HL-60/S4 treated with phorbol 12-myristate 13-acetate at 8.2 ng/mL for 4 days and 3 days (cell line): Measurements from ENCODE around the gene MRPS15.

ENCODE experiments used
- in situ Hi-C: fragments of 300-500 bp; cut with MboI; formaldehyde crosslinking; loops from 2 replicates; pipeline ENCODE4 v1.15.0; 2022; ENCODE audit warnings: low sequenced_read_pairs

The MRPS15 gene

DNA sequence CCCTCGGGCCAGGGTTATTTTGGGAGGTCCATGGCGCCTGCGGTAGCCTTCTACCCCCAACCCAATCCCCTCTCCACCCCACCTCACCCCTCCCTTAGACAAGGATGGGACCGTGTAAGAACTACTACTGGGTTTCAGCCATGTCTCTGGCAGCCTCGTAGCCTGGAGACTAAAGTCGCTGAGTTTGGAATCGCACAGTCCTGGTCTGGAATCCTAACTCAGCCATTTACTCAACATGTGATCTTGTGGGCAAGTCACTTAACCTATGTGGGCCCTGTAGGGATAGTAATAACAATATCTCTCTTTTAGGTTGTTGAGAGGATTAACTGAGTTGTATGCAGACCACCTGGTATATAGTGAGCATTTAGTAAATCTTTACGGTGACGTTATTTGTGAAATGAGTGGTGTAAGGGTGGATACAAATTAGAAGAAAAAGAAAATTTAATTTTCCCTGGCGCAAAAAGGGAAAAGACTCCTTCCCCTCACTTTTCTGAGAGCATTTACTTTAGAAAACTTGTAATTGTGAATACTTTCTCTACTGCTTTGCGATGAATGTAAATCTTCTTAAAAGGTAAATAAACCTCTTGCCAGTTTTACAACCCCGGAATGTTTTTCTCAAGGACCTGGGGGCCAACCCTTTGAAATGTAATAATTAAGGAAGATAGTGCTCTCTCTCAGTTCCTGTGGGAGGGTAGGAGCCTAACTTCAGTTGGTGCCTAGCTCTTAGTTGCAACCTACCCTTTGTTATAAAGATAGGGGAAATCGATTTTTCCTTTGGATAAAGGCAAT lies 615 bp upstream of the MRPS15 start:
- in situ Hi-C loops, result no loop called here

DNA sequence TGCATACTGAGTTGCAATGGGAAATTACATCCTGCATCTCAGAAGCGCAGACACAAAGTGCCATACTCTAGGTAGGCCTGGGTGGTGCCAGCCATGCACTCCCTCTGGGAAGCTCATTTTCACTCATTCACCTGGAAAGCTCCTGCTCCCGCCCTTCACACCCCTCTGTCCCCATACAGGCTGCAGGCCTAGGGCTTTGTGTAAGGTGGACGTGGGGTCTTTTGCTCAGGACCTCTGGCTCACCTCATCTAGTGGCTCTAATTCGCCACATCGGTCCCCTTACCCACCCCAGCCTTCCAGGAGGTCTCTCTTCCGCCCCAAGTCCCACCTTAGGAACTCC lies 751 bp downstream of the MRPS15 start:
- in situ Hi-C loops, result no loop called here

DNA sequence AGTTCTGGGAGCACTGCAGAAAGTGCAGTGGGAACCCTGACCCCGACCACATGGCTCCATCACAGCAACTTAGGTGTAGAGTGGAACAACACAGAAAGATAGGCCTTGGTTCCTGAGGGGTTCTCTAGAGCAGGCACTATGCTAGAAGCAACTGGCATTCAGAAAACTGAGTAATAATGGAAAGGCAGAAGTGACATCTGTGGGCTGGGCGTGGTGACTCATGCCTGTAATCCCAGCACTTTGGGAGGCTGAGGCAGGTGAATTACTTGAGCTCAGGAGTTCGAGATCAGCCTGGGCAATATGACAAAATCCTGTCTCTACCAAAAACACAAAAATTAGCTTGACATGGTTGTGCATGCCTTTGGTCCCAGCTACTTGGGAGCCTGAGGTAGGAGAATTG lies 5.3 kb downstream of the MRPS15 start:
- in situ Hi-C loops, result no loop called here

DNA sequence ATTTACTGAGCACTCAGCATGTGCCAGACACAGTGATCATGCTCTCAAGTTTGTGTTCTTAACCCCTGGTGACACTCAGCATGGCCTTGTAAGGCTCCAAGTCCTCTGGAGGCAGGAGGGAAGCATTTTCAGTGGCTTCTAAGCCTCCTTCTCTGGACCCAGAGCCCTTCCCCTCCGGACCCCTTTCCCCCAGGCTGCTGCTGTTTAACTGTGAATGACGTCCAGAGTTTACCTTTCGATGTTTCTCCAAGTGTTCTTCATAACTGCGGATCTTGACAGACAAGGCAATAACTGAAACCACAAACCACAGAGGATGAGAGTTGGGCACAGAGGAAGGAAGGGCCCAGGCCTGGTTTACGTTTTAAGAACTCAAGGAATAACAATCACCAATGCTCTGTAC lies 6.5 kb downstream of the MRPS15 start:
- in situ Hi-C loops, result no loop called here

DNA sequence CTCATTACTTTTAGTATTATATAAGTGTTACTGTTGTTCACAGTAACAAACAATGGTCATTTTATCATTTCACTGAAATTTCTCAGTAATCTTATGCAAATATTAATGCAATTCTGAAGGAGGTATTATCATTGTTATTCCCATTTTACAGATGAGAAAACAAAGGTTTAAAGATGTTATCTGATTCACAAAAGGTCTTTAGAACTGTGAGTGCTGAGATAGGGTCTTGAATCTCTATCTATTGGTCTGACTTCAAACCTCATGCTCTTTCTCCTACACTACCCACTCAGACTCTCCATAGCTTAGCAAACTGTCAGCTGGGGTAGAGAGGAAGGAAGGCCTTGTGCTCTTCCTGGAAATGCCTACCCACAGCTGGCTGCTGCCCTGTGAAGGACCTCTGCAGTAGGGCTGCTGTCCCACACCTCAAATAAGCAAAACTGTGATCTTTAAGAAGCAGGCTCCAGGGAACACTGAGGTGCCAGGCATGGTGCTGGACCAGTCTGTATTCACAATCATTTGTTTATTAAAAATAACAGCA lies 7.7 kb downstream of the MRPS15 start:
- in situ Hi-C loops, result no loop called here

DNA sequence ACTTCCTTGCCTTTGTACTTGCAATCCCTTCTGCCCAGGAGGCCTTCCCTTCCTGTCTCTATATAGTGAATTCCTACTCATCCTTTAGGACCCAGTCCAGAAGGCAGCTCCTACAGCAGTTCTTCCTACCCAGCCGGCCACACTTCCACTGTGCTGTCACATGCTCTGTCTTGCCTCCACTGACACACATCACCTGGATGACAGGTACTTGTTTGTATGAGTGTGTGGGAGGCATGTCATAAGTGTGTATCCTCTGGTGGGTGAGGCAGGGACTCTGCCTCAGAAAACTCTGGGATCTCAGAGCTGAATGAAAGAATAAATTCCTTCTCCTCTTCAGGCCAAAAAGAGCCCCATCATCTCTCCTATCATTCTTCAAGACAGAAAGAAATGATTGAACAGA lies 8.8 kb downstream of the MRPS15 start:
- in situ Hi-C loops, result no loop called here

DNA sequence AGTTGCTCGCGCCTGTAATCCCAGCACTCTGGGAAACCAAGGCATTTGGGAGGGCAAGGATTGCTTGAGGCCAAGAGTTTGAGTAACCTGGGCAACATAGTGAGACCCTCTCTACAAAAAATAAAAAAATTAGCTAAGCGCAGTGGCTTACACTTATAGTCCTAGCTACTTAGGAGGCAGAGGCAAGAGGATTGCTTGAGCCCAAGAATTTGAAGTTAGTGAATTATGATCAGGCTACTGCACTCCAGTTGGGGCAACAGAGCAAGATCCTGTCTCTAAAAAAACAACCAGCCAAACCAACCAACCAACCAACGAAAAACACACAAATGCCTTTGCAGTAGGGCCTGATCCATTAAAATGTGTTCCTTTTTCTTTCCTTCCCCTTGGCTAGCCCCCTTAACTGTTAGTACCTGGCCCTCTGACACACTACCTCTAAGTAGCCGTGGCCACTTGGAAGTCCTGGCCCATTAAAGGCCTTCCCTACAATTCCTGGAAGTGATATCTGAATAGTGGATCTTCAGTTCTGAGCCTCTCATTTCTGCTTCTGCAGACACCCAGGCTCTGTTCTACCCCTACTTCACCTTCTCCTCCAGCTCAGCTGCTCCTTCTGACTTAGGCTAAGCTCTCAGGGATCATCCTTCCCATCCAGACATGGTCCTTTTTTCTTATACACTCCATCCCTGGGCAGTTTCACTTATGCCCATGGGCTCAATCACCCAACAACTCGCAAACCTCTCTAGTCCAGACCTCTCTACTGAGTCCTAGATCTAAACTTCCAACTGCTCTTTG lies 10.4 kb downstream of the MRPS15 start:
- in situ Hi-C loops, result no loop called here

DNA sequence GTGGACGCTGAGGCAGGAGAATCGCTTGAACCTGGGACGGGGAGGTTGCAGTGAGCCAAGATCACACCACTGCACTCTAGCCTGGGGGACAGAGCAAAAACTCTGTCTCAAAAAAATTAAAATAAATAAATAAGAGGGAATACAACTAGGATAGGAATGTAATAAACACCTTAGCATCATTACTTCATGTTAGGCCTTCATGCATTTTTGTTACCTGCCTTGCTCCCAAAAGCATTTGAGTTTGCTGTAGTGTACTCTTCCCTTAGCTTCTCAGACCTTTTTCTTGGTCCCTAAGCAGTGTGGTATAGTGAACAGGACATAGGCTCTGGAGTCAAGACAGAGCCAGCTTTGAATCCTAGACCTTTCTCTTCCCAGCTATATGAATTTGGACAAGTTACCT lies 11.1 kb downstream of the MRPS15 start:
- in situ Hi-C loops, result no loop called here

DNA sequence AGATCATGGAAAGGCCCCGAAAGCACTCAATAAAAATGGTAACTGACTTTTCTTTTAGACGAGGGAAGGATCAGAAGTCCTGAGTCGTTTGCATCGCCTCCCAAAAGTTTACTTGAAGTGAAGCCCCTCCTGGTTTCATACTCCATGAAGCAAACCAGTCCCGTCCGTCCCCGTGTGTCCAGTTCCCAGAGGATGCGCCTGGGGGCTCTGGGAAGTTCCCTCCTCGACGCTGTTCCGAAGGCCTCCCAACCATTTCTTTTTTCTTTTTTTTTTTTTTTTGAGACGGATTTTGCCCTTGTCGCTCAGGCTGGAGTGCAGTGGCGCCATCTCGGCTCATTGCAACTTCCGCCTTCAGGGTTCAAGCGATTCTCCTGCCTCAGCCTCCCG lies 13.3 kb downstream of the MRPS15 start:
- in situ Hi-C loops, result no loop called here

DNA sequence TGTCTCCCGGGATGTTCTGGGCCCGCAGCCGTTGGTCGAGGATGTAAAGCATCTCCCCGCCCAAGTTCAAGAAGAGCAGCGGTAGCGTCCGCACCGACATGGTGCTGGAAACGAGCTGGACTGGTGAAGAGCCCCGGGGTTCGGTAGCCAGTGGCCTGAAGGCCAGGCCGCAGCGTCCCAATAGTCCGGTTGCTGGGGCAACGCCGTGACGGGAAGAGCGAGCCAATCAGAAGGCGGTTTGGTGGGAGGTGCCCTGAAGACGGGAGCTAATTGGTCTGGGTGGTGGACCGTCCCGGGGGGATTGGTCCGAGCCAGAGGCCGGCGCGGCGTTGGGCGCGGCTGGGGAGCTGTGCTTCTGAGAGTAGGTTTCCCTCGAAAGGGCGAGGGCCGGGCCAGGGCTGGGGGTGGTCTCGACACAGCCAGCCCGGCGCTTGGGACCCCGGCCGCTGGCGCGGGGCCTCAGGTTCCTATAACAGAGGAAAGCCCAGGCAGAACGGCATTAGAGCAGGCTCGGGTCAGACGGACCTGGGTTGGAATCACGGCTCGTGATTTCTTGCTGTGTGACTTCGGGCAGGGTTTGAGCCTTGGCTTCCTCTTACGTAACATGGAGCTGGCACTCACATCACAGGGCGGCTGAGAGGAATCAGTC lies 13.8 kb downstream of the MRPS15 start, which contains the start of gene OSCP1:
Gene OSCP1 (minus strand): TSS at position 182 of the 649 bp plus-strand sequence. CDS start 82 bp downstream, at position 100.
- in situ Hi-C loops, result no loop called here

DNA sequence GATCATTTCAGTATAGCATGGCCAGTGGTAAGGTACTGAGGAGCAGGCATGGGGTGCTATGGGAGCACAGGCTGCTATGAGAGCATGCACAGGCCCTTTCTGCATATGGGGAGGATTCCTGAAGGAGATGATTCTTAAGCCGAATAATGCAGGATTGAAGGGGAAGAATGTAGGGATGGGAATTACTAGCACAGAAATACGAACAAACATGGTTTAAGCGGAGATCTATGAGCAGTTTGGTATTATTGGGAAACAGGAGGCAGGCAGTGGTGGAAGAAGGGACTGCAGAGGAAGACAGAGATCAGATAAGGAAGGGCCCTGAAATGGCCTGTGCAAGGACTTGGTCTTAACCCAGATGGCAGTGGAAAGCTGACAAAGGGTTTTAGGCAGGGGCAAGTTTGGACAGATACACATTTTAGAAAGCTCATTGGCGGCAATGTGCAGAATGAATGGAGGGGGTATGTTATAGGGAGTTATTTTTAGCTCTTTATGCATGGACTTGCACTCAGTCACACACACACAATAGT lies 15.6 kb downstream of the MRPS15 start:
- in situ Hi-C loops, result no loop called here

DNA sequence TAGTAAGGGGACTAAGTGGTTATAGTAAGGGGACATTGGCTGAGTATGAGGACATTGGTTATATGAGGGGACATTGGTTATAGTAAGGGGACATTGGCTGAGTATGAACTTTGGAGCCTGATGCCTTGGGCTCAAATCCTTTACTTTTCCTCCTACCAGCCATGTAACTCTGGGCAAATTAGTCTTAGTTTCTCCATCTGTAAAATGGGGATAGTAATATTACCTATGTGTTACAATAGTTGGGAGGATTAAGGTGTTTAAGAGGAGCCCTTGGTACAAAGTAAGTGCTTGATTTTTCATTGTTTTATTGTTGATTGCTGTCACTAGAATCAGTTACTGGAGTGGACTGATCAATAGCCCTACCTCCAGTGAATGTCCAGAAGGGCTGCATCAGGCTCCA lies 16.7 kb downstream of the MRPS15 start:
- in situ Hi-C loops, result no loop called here

DNA sequence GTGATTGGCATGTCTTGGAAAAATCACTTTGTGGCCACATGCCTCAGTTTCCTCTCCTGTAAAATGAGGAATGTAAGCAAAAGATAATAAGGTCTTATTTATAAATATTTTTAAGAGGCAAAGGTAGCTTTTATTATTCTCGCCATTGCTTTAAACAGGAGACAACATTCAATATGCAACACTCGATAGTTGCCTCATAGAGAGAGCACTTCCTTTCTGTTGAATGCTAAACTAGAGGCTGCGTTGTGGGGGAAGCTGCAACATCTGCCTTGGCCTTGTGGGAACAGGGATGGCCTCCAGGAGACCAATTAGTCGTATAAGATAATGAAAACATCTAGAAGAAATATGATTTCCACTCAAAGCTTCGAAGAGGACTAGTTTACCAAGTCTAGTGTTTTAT lies 17.4 kb downstream of the MRPS15 start:
- in situ Hi-C loops, result no loop called here

DNA sequence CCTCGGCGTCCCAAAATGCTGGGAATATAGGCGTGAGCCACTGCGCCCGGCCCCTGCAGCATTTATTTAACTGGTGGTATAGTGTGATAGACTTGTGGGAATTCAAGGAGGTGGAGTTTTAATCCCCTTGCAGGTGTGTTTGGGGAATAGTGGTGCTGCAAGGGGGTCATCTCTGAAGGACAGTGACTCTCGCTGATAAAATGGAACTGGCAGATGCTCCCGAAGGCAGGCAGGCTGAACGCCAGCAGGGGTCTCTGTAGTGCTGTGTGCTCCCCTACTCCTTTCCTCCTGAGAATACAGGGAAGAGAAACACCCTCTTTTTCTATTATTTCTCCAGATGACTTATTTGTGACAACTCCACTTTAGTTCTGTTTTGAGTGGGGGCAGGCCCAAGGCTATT lies 17.9 kb downstream of the MRPS15 start:
- in situ Hi-C loops, result no loop called here

DNA sequence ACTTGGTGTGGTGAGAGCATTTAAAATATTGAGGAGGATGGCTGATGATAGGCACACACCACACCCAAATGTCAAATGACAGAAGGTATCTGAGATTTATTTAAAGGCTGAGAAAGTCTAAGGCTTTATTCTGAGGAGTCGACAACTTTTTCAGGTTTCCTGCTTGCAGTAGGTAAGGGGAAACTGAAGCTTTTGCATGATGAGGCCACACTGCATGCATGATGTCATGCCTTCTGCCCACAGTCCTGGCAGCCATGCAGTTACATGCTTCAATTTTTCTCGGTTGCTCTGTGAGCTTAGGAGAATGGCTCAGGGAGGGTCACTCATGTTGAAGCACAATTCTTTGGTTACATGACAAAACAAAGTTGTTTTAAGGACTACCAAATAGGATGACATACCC lies 20.9 kb downstream of the MRPS15 start:
- in situ Hi-C loops, result no loop called here

DNA sequence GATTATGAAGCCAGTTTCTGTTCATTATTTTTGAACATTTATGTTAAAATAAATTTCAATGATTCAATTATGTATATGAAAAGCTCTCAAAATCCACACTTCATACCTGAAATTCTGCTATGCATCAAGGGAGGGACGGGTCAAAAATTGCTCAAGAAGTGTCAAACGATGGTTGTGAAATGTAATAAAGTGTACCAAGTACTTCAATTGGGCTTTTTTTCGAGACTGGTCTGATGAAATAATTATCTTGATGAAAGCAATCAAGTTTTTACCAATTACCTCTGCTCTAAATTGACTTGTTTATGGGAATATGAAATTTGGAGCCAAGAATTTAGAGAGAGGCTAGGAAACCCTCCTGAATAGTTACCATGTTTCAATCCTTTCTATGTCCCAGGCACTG lies 21.8 kb downstream of the MRPS15 start:
- in situ Hi-C loops, result no loop called here

DNA sequence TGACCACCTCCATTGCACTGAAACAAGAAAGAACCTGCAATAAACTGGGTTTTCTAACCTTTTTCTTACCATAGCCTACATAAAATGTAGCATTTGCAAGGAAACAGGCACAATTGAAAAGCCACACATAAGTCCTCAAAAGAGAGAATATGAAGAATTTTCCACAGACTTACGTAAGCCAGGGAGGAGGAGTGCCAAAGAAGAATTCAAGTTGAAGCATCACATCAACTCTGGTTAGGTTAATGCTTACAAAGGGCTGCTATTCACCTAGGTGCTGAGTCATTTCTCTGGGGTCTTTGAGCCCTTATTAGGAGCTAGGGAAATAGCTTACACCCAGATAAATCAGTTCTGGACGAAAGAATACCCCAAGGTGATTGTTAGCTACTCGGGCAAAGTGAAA lies 23.5 kb downstream of the MRPS15 start:
- in situ Hi-C loops, result no loop called here

DNA sequence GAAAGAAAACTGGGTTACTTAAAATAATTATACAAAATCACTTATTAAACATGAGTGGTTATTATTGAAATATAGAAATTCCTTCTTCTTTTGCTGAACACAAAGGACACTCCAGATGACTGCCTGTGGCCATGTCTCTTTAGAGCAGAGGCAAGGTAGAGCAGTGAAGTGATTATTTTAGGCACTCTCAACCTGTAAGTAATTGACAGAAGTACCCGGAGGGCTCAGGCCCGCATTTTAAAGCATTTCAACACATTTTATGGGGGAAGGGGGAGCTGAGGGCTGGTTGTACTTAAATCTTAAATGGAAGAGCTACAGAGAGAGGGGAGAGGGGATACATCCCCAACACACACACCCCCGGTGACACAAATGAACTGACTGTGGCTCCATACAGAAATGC lies 24.1 kb downstream of the MRPS15 start:
- in situ Hi-C loops, result no loop called here

DNA sequence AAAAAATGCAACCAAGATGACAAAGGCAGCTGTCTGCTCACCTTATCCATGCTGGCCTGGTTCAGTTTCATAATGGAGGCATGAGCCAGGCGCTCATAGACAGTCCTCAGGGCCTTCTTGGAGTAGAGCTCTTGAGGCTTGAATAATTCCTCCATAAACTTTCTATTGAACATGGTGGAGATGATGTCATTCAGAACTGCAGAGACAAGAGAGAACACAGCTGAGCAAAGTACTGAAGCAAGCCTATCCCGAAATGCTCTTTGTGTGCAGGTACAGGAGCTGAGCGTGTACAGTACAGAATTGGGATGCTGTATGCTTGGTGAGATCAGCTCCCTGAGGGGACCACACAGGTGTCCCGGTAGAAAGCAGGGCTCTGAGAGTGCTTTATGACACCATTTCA lies 25.5 kb downstream of the MRPS15 start:
- in situ Hi-C loops, result no loop called here

DNA sequence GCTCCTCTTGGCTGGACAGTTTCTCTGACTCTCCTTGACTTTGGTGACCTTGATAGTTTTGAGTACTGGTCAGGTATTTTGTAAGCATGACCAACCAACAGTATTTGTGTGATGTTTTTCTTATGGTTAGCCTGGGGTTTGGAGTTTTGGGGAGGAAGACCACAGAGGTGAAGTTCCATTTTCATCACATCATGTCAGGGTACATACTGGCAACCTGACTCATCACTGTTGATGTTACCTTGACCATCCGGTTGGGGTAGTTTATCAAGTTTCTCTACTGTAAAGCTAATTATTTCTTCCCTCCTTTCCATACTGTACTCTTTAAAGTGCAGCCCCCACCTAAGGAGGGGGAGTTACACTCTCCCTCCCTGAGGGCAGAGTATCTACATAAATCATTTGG lies 27.4 kb downstream of the MRPS15 start:
- in situ Hi-C loops, result no loop called here

DNA sequence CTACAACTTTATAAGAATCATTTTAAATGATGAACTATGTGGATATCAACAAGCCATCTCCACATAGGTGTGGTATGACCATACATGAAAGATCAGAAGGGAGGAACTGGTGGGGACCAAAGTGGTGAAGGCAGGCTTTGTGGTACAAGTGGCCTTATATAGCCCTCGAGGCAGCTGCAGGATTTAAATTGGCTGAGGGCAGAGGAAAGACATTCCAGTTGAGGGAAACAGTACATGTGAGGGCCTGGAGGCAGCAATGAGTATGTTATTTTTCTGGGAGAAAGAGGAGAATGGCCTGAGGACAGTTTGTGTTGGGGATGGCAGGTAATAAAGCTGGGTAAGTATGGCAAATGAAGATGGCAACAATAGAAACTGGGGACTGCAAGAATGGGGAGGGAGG lies 31.1 kb downstream of the MRPS15 start:
- in situ Hi-C loops, result no loop called here
